Activated naive CD4-positive, alpha-beta T cell treated with anti-CD3 and anti-CD28 coated beads for 36 hours (primary cell): ENCODE results near the gene CSF3R. TPM values are rescaled to one million over a fixed set of nuclear protein-coding genes. Genes with fewer than 3 reads are reported as not detected.

ENCODE experiments used
- CTCF ChIA-PET: fragments of 350-600 bp; sonication (Branson Sonifier 250); formaldehyde crosslinking; loops from one replicate; lab custom pipeline; 2021; ENCODE audit warnings: antibody characterized with exemption; lab: Charles Lee
- DNase-seq: peaks from one replicate; pipeline ENCODE4 v3.0.0-alpha.2; 2020
- H3K27ac Mint-ChIP-seq: one replicate; pipeline ENCODE4 v1.8.0; 2021; ENCODE audit warnings: mild to moderate bottlenecking, mixed read lengths
- H3K27me3 Mint-ChIP-seq: one replicate; pipeline ENCODE4 v1.8.0; 2021; ENCODE audit warnings: low read depth, mixed read lengths
- H3K36me3 Mint-ChIP-seq: one replicate; pipeline ENCODE4 v1.8.0; 2021; ENCODE audit warnings: low read depth, mixed read lengths
- H3K4me1 Mint-ChIP-seq: one replicate; pipeline ENCODE4 v1.8.0; 2021; ENCODE audit warnings: low read depth, mixed read lengths
- H3K4me3 Mint-ChIP-seq: one replicate; pipeline ENCODE4 v1.8.0; 2021; ENCODE audit warnings: mild to moderate bottlenecking, moderate library complexity, mixed read lengths
- H3K9me3 Mint-ChIP-seq: one replicate; pipeline ENCODE4 v1.8.0; 2021; ENCODE audit warnings: mixed read lengths
- intact Hi-C: fragments of 100-400 bp; cut with micrococcal nuclease; formaldehyde crosslinking; loops from one replicate; pipeline ENCODE4 v1.15.1; 2023
- total RNA-seq, 2 experiments: library from RNA; stranded (reverse); gene quantifications; one replicate each; pipeline ENCODE4 v1.2.3, GENCODE V29; 2021

The CSF3R gene
- total RNA-seq, 2 experiments from 2014 or later = 0.19 to 0.25 TPM

GRCh38 chr1:36420836-36421317, 61.8 kb downstream of the CSF3R start:
- no peaks in the 10 kb centered on the region for H3K36me3 Mint-ChIP-seq
- peak overlapping the region; percentile 45 for H3K4me3 Mint-ChIP-seq
- H3K27me3 Mint-ChIP-seq = no peaks in the 10 kb centered on the region
- intact Hi-C loops = loop anchor here (1.0 to 2.0 kb wide), 7 partner anchors 24 to 322 kb away; partner anchors contain the start of genes LSM10 and TRAPPC3
- CTCF ChIA-PET = interaction anchor here (0.8 to 4.4 kb wide), 7 partner anchors 22 to 79 kb away, joined by 3 to 47 read pairs (median 6); no protein-coding TSS in a partner anchor
- peaks cover 20% of the 10 kb centered on the region for H3K4me1 Mint-ChIP-seq
- H3K9me3 Mint-ChIP-seq = no peaks in the 10 kb centered on the region
- H3K27ac Mint-ChIP-seq = peak overlapping the region; percentile 93
- DNase-seq = peak; percentile 97

DNA sequence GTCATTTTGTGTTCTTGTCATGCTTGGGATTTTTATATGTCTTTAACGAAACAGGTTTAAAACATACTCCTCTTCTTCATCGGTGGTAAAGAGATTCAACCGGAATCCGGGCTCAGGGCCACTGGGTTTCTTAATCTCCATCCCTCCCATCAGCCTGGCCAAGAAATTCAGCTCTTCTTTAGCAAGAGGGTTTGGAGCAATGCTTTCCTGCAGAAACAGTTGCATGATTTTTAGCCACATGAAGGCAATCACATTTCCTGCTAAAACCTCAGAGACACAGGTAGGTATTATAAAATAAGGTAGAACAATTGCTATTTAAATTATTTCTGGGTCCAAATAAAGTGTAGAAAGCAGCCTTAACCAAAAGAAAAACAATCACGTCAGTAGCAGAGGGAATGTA, 62.3 kb downstream of the CSF3R start:
- DNase-seq = no peak
- Mint-ChIP-seq H3K4me3 (peak overlapping the region; percentile 45), H3K4me1 (peaks cover 17% of the 10 kb centered on the region), H3K27ac (peak overlapping the region; percentile 93), H3K9me3 (no peaks in the 10 kb centered on the region), H3K27me3 (no peaks in the 10 kb centered on the region), H3K36me3 (no peaks in the 10 kb centered on the region)
- CTCF ChIA-PET = interaction anchor here (0.6 to 3.3 kb wide), 13 partner anchors 12 to 232 kb away, joined by 3 to 33 read pairs (median 5); partner anchors contain the start of gene THRAP3
- intact Hi-C loops = loop anchor here (1.0 to 2.0 kb wide), 7 partner anchors 23 to 321 kb away; partner anchors contain the start of genes LSM10 and TRAPPC3

GRCh38 chr1:36419569-36419968, 63.1 kb downstream of the CSF3R start:
- Mint-ChIP-seq H3K27me3 (no peaks in the 10 kb centered on the region), H3K9me3 (no peaks in the 10 kb centered on the region), H3K27ac (no peak overlapping the region), H3K36me3 (no peaks in the 10 kb centered on the region), H3K4me1 (peaks cover 17% of the 10 kb centered on the region), H3K4me3 (no peak overlapping the region)
- CTCF ChIA-PET = interaction anchor here (0.6 to 3.3 kb wide), 14 partner anchors 11 to 269 kb away, joined by 3 to 33 read pairs (median 5); partner anchors contain the start of gene THRAP3
- intact Hi-C loops = no loop called here
- DNase-seq = no peak

GRCh38 chr1:36419140-36419539, 63.6 kb downstream of the CSF3R start:
- Mint-ChIP-seq H3K27ac (no peak overlapping the region), H3K36me3 (no peaks in the 10 kb centered on the region)

GRCh38 chr1:36417931-36418330, 64.8 kb downstream of the CSF3R start:
- intact Hi-C loops = no loop called here
- H3K4me3 Mint-ChIP-seq = no peak overlapping the region
- H3K27me3 Mint-ChIP-seq = no peaks in the 10 kb centered on the region
- no peaks in the 10 kb centered on the region for H3K36me3 Mint-ChIP-seq
- H3K4me1 Mint-ChIP-seq = peaks cover 17% of the 10 kb centered on the region
- H3K27ac Mint-ChIP-seq = no peak overlapping the region
- no peaks in the 10 kb centered on the region for H3K9me3 Mint-ChIP-seq
- CTCF ChIA-PET = interaction anchor here (3.3 kb wide), 1 partner anchor 75 kb away, joined by 33 read pairs; no protein-coding TSS in a partner anchor
- DNase-seq = no peak

More at GRCh38 chr1:36419140-36419539, 63.6 kb downstream of the CSF3R start:
- Mint-ChIP-seq H3K4me1 (peaks cover 17% of the 10 kb centered on the region), H3K27me3 (no peaks in the 10 kb centered on the region), H3K9me3 (no peaks in the 10 kb centered on the region), H3K4me3 (no peak overlapping the region)
- CTCF ChIA-PET = interaction anchor here (0.6 to 3.3 kb wide), 12 partner anchors 11 to 301 kb away, joined by 3 to 33 read pairs (median 5); no protein-coding TSS in a partner anchor
- DNase-seq = no peak
- intact Hi-C loops = no loop called here

Other genes with a start within 250 kb of the CSF3R start
- gene SH3D21, start 176.5 kb downstream of the CSF3R start, total RNA-seq = 1 to 10 TPM; 2.3 to 2.7 TPM
- 1 to 10 TPM; 1.9 to 2.1 TPM for gene EVA1B, start 159.3 kb downstream of the CSF3R start, total RNA-seq
- 10 to 100 TPM; 39.6 to 40.6 TPM for gene STK40, start 97.0 kb downstream of the CSF3R start, total RNA-seq
- gene LSM10, start 85.0 kb downstream of the CSF3R start, total RNA-seq = 10 to 100 TPM; 33.5 to 36.5 TPM
- gene OSCP1, start 32.5 kb downstream of the CSF3R start, total RNA-seq = 1 to 10 TPM; 2.2 to 2.6 TPM
- gene MRPS15, start 18.5 kb downstream of the CSF3R start, total RNA-seq = 100 to 1,000 TPM; 122 to 141 TPM